Sciatic nerve (tissue), 2 donors: ENCODE results near the gene SOX14. TPM values are rescaled to one million over a fixed set of nuclear protein-coding genes. Genes with fewer than 3 reads are reported as not detected.

Source experiments
- ATAC-seq: fragments of 200-7000 bp; cut with Tn5 transposase; one replicate; pipeline ENCODE4 v1.9.1; 2020; ENCODE audit warnings: mild to moderate bottlenecking, moderate library complexity
- DNase-seq: peaks from one replicate; pipeline ENCODE4 v3.0.0-alpha.2; 2020; ENCODE audit warnings: low spot score
- intact Hi-C: fragments of 100-400 bp; cut with DNase I; formaldehyde crosslinking; loops from one replicate; pipeline ENCODE4 v1.14.2; 2022
- total RNA-seq: library from RNA; stranded (reverse); fragmentation: NEBNext Ultra II Directional; extraction: Animal tissue kit (Norgen Biotek cat#: 25700); gene quantifications from one replicate; pipeline ENCODE4 v1.2.1, GENCODE V29; 2021
- donor health status: DM: no; HTN: no; CAD: no.
- donor health status: DM: no; HTN: no; CAD: no.

SOX14 gene
- total RNA-seq, 1 donor from 2014 or later, result not detected

DNA sequence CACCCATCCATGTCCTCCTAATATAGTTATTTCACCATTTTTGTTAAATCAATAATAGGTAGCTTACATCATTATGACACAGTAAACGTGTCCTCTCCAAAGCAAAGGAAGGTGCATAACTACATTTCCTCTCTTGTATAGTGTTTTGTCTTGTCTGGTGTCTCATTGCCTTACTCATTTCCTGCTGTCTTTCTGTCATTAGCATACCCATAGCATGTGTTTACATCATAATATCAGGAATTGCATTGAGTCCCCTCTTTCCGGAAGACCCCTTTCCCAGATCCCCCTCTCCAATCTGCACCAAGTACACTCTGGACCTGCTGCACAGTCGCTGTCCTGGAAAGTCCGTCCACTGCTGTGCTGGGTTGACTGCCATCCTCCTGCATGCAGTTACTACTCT, 47.9 kb downstream of the SOX14 start:
- no peak for ATAC-seq
- DNase-seq, result no peak
- intact Hi-C loops, result no loop called here

DNA sequence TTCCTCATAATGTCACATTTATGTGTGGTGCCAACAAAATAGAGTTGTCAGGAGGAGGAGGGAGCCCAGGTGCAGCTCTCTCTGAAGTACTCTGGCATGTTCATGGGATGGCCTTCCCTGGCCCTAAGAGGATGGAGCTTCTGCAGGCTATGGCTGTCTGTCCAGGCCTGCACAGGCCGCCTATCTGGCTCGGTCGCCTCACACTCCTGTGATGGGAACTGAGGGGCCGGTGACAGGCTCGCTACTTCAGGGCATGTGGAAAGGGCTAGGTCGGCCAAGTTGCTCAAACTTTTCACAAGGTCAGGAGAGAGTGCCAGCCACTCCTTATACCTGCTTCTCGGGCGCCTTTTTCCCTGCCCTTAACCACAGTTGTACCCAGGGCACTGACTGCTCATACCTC, 51.1 kb downstream of the SOX14 start:
- DNase-seq (no peak), ATAC-seq (no peak)
- intact Hi-C loops, result no loop called here

Other genes with a start within 250 kb of the SOX14 start
- gene CLDN18, start 245.8 kb downstream of the SOX14 start, total RNA-seq, result 0.09 TPM